ENCODE results near the gene CD160.
"Not testable (repeated sequence)": the region's sequence is repeated elsewhere in the genome, so short reads cannot be mapped to it uniquely, and the experiment has no call there.

GRCh38 chr1:145765127-145765526 is 45.8 kb downstream of the CD160 start:
- TF ChIP-seq POLR2A (IDR thresholded peaks at IDR 0.05); CTCF (IDR thresholded peaks at IDR 0.05 in 8 of 11, conservative IDR thresholded peaks at IDR 0.05 in 3 of 11); POLR2AphosphoS5 (IDR thresholded peaks at IDR 0.05): not testable (repeated sequence)
